Neuronal stem cell (in vitro differentiated cells): Measurements from ENCODE around the gene B3GNT5.

ENCODE experiments used
- DNase-seq: peaks from one replicate; pipeline ENCODE4 v3.0.0-alpha.2; 2013; ENCODE audit warnings: low spot score
- H2AFZ ChIP-seq: one replicate; pipeline ENCODE4 v1.6.1; 2013; ENCODE audit warnings: mild to moderate bottlenecking, low read length, inconsistent platforms
- H2AK5ac ChIP-seq: 2 replicates; pipeline ENCODE4 v1.6.1; 2013; ENCODE audit warnings: low read depth, mild to moderate bottlenecking, inconsistent platforms, low read length, moderate library complexity, mixed read lengths
- H2BK120ac ChIP-seq: 2 replicates; pipeline ENCODE4 v1.6.1; 2013; ENCODE audit warnings: low read depth, mild to moderate bottlenecking, inconsistent platforms, low read length, moderate library complexity, mixed read lengths
- H2BK12ac ChIP-seq: one replicate; pipeline ENCODE4 v1.6.1; 2013; ENCODE audit warnings: low read length, inconsistent platforms
- H2BK15ac ChIP-seq: 2 replicates; pipeline ENCODE4 v1.6.1; 2013; ENCODE audit warnings: mild to moderate bottlenecking, low read length, inconsistent platforms, mixed read lengths
- H2BK5ac ChIP-seq: one replicate; pipeline ENCODE4 v1.6.1; 2013; ENCODE audit warnings: inconsistent platforms, mild to moderate bottlenecking, low read length, moderate library complexity
- H3K14ac ChIP-seq: one replicate; pipeline ENCODE4 v1.6.1; 2013; ENCODE audit warnings: low read length, inconsistent platforms
- H3K18ac ChIP-seq: 2 replicates; pipeline ENCODE4 v1.6.1; 2013; ENCODE audit warnings: low read length, inconsistent platforms
- H3K23ac ChIP-seq: 2 replicates; pipeline ENCODE4 v1.6.1; 2013; ENCODE audit warnings: low read depth, mild to moderate bottlenecking, mixed read lengths, low read length, inconsistent platforms; ENCODE audit not compliant: poor library complexity
- H3K27ac ChIP-seq: replicated peaks from 3 replicates; pipeline ENCODE4 v1.5.1; 2013; ENCODE audit warnings: low read length, inconsistent platforms
- H3K27me3 ChIP-seq, 3 experiments: 2 replicates each; pipeline ENCODE4 v1.6.1; 2013; ENCODE audit warnings: low read length in 3 of 3, mild to moderate bottlenecking in 2 of 3, inconsistent platforms in 1 of 3, low read depth in 1 of 3, mixed read lengths in 1 of 3, moderate library complexity in 1 of 3; ENCODE audit not compliant: control insufficient read depth in 3 of 3, insufficient read depth in 3 of 3
- H3K36me3 ChIP-seq, 2 donors: replicated peaks in 1 of 2; 2 replicates each; pipeline ENCODE4 v1.6.1; 2013; ENCODE audit warnings: low read length in 2 of 2; ENCODE audit not compliant: control insufficient read depth in 2 of 2, insufficient read depth in 2 of 2
- H3K4ac ChIP-seq: 2 replicates; pipeline ENCODE4 v1.6.1; 2013; ENCODE audit warnings: inconsistent platforms, mild to moderate bottlenecking, low read length, moderate library complexity
- H3K4me1 ChIP-seq, 2 donors: 1 replicate in 1 of 2; 2 replicates in 1 of 2; pipeline ENCODE4 v1.6.1; 2013; ENCODE audit warnings: low read length in 2 of 2, low read depth in 1 of 2; ENCODE audit not compliant: control insufficient read depth in 2 of 2, insufficient read depth in 1 of 2
- H3K4me2 ChIP-seq: one replicate; pipeline ENCODE4 v1.6.1; 2013; ENCODE audit warnings: mild to moderate bottlenecking, low read length, inconsistent platforms; ENCODE audit not compliant: insufficient read depth, poor library complexity, severe bottlenecking
- H3K4me3 ChIP-seq, 2 donors: 2 replicates each; pipeline ENCODE4 v1.5.1; 2013; ENCODE audit warnings: low read length in 2 of 2, mild to moderate bottlenecking in 2 of 2, inconsistent platforms in 1 of 2, moderate library complexity in 1 of 2
- H3K79me1 ChIP-seq: one replicate; pipeline ENCODE4 v1.6.1; 2013; ENCODE audit warnings: low read depth, mild to moderate bottlenecking, inconsistent platforms, low read length, moderate library complexity
- H3K9ac ChIP-seq: one replicate; pipeline ENCODE4 v1.6.1; 2013; ENCODE audit warnings: mild to moderate bottlenecking, low read depth, low read length, inconsistent platforms; ENCODE audit not compliant: poor library complexity
- H3K9me3 ChIP-seq, 2 donors: replicated peaks in 1 of 2; 2 replicates each; pipeline versions ENCODE3 to v1.6.1; 2013; ENCODE audit warnings: low read length in 2 of 2, mild to moderate bottlenecking in 2 of 2, inconsistent platforms in 1 of 2, low read depth in 1 of 2, mixed read lengths in 1 of 2, moderate library complexity in 1 of 2; ENCODE audit not compliant: control insufficient read depth in 2 of 2, insufficient read depth in 1 of 2
- H4K8ac ChIP-seq: one replicate; pipeline ENCODE4 v1.6.1; 2013; ENCODE audit warnings: low read depth, mild to moderate bottlenecking, inconsistent platforms, low read length, moderate library complexity
- H4K91ac ChIP-seq: one replicate; pipeline ENCODE4 v1.6.1; 2013; ENCODE audit warnings: low read length, low read depth, mild to moderate bottlenecking, inconsistent platforms; ENCODE audit not compliant: poor library complexity
- WGBS, 2 donors: extraction: QIAGEN DNeasy Blood & Tissue Kit; methylation state at CpG; one replicate each; pipeline ENCODE4 v1.1.7; 2013; ENCODE audit warnings: missing lambda C conversion rate in 2 of 2, mixed read lengths in 1 of 2; ENCODE audit not compliant: insufficient read length in 2 of 2, insufficient replicate concordance in 1 of 2; ENCODE audit errors: extremely low coverage in 2 of 2; 5-methylcytosine and 5-hydroxymethylcytosine counted together

B3GNT5 gene

GRCh38 chr3:183310936-183311335 lies 57.9 kb downstream of the B3GNT5 start:
- Histone ChIP-seq H3K79me1 (no peaks in the 10 kb centered on the region), H4K91ac (no peak overlapping the region), H4K8ac (no peak overlapping the region), H3K4me2 (no peak overlapping the region), H2BK5ac (no peak overlapping the region), H3K4me3 (no peak overlapping the region), H3K9ac (no peak overlapping the region), H3K14ac (no peak overlapping the region), H2AFZ (no peak overlapping the region), H2BK12ac (no peak overlapping the region), H3K18ac (no peak overlapping the region), H3K4me1 (peaks cover 2 to 4% of the 10 kb centered on the region in 2 donors), H3K27ac (no peak overlapping the region), H3K36me3 (no peaks in the 10 kb centered on the region), H2BK120ac (no peak overlapping the region), H2BK15ac (no peak overlapping the region), H3K23ac (no peak overlapping the region), H3K4ac (no peak overlapping the region), H2AK5ac (no peak overlapping the region), H3K27me3 (peaks cover 0 to 6% (median 0%) of the 10 kb centered on the region in 3 experiments), H3K9me3 (no peaks in the 10 kb centered on the region)
- no CpG with 5 or more reads among the region's 3 CpGs for WGBS, 2 donors
- no peak for DNase-seq

- H3K4ac ChIP-seq, result no peak overlapping the region
- no peak overlapping the region for H3K4me3 ChIP-seq
- no peak overlapping the region for H4K91ac ChIP-seq
- no peak overlapping the region for H3K27ac ChIP-seq
- H3K9me3 ChIP-seq, result no peaks in the 10 kb centered on the region
- no peaks in the 10 kb centered on the region for H3K36me3 ChIP-seq
- WGBS, 2 donors, result no CpG with 5 or more reads among the region's 2 CpGs
- no peak overlapping the region for H4K8ac ChIP-seq
- no peaks in the 10 kb centered on the region for H3K79me1 ChIP-seq
- no peak overlapping the region for H3K23ac ChIP-seq
- H2BK12ac ChIP-seq, result no peak overlapping the region
- H2AFZ ChIP-seq, result no peak overlapping the region
- no peak for DNase-seq
- H2BK15ac ChIP-seq, result no peak overlapping the region
- peaks cover 0 to 6% (median 0%) of the 10 kb centered on the region in 3 experiments for H3K27me3 ChIP-seq
- no peak overlapping the region for H2AK5ac ChIP-seq
- no peak overlapping the region for H2BK120ac ChIP-seq
- H3K18ac ChIP-seq, result no peak overlapping the region
- H3K9ac ChIP-seq, result no peak overlapping the region
- H2BK5ac ChIP-seq, result no peak overlapping the region
- peaks cover 2% of the 10 kb centered on the region in 2 donors for H3K4me1 ChIP-seq
- H3K4me2 ChIP-seq, result no peak overlapping the region
- no peak overlapping the region for H3K14ac ChIP-seq
Measured at GRCh38 chr3:183312433-183312832, 59.4 kb downstream of the B3GNT5 start.

- H2AFZ ChIP-seq, result no peak overlapping the region
- H3K9ac ChIP-seq, result no peak overlapping the region
- H3K4ac ChIP-seq, result no peak overlapping the region
- H3K4me1 ChIP-seq, result peaks cover 2 to 8% of the 10 kb centered on the region in 2 donors
- no peak for DNase-seq
- H3K18ac ChIP-seq, result no peak overlapping the region
- H2BK120ac ChIP-seq, result no peak overlapping the region
- no peak overlapping the region for H2AK5ac ChIP-seq
- H2BK15ac ChIP-seq, result no peak overlapping the region
- H3K4me3 ChIP-seq, result no peak overlapping the region
- no peak overlapping the region for H4K91ac ChIP-seq
- H2BK12ac ChIP-seq, result no peak overlapping the region
- no peak overlapping the region for H3K14ac ChIP-seq
- no peak overlapping the region for H4K8ac ChIP-seq
- H3K4me2 ChIP-seq, result no peak overlapping the region
- H3K23ac ChIP-seq, result no peak overlapping the region
- H3K9me3 ChIP-seq, result no peaks in the 10 kb centered on the region
- H2BK5ac ChIP-seq, result no peak overlapping the region
- H3K27me3 ChIP-seq, result peaks cover 0 to 6% (median 2%) of the 10 kb centered on the region in 3 experiments
- WGBS, 2 donors, result no CpG with 5 or more reads among the region's 4 CpGs
- no peaks in the 10 kb centered on the region for H3K36me3 ChIP-seq
- no peak overlapping the region for H3K27ac ChIP-seq
- H3K79me1 ChIP-seq, result no peaks in the 10 kb centered on the region
Measured at GRCh38 chr3:183313351-183313750, 60.3 kb downstream of the B3GNT5 start.

- H2BK5ac ChIP-seq, result no peak overlapping the region
- no peak overlapping the region for H4K91ac ChIP-seq
- no peak overlapping the region for H3K18ac ChIP-seq
- H2AFZ ChIP-seq, result peak overlapping the region; percentile 36
- no peak for DNase-seq
- H2BK12ac ChIP-seq, result no peak overlapping the region
- H3K36me3 ChIP-seq, result no peaks in the 10 kb centered on the region
- no peak overlapping the region for H3K14ac ChIP-seq
- no peak overlapping the region for H2AK5ac ChIP-seq
- no CpG with 5 or more reads among the region's 7 CpGs for WGBS, 2 donors
- peaks cover 2 to 8% of the 10 kb centered on the region in 2 donors for H3K4me1 ChIP-seq
- no peak overlapping the region for H3K23ac ChIP-seq
- H2BK15ac ChIP-seq, result no peak overlapping the region
- no peak overlapping the region for H3K4ac ChIP-seq
- H3K27ac ChIP-seq, result no peak overlapping the region
- H4K8ac ChIP-seq, result no peak overlapping the region
- no peak overlapping the region for H2BK120ac ChIP-seq
- peak overlapping the region; percentile 38 for H3K9ac ChIP-seq
- no peaks in the 10 kb centered on the region for H3K79me1 ChIP-seq
- H3K27me3 ChIP-seq, result peaks cover 0 to 6% (median 2%) of the 10 kb centered on the region in 3 experiments
- H3K4me3 ChIP-seq, result no peak overlapping the region
- no peaks in the 10 kb centered on the region for H3K9me3 ChIP-seq
- H3K4me2 ChIP-seq, result no peak overlapping the region
Measured at GRCh38 chr3:183313764-183314163, 60.7 kb downstream of the B3GNT5 start.
